ENCODE measurements around the gene PHC2.

Gene PHC2

DNA sequence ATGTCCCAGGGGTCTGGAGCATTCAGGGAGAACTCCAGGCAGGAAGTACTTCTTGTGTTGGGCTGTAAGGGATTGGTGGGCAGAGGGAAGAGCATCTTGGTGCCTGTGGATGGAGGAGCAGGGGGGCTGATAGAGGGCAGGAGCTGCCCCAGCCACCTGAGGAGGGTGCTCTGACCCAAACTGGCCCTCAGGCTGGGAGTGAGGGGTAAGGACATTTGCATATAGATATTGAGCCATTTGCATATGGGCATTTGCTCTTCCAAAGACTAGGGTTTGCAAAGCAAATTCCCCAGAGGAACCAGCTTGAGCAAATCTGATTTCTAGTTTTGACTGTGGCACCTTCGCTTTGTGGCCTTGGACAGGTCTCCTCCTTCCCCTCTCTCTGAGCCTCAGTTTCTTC, 156.4 kb downstream of the PHC2 start:
- H3K4me3 ChIP-seq (ENCODE audit: insufficient read depth, low read length, poor library complexity, severe bottlenecking), result no peak overlapping the region
- H3K27me3 ChIP-seq (ENCODE audit: low read length), result no peaks in the 10 kb centered on the region
- H3K4me2 ChIP-seq (ENCODE audit: low read depth, low read length, poor library complexity, severe bottlenecking), result no peak overlapping the region
- H3K27ac ChIP-seq (ENCODE audit: low read depth, low read length), result no peak overlapping the region
- TF ChIP-seq, protein P1, sequence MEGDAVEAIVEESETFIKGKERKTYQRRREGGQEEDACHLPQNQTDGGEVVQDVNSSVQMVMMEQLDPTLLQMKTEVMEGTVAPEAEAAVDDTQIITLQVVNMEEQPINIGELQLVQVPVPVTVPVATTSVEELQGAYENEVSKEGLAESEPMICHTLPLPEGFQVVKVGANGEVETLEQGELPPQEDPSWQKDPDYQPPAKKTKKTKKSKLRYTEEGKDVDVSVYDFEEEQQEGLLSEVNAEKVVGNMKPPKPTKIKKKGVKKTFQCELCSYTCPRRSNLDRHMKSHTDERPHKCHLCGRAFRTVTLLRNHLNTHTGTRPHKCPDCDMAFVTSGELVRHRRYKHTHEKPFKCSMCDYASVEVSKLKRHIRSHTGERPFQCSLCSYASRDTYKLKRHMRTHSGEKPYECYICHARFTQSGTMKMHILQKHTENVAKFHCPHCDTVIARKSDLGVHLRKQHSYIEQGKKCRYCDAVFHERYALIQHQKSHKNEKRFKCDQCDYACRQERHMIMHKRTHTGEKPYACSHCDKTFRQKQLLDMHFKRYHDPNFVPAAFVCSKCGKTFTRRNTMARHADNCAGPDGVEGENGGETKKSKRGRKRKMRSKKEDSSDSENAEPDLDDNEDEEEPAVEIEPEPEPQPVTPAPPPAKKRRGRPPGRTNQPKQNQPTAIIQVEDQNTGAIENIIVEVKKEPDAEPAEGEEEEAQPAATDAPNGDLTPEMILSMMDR (IDR thresholded peaks at IDR 0.05; ENCODE audit: insufficient read depth, low read length, poor library complexity, severe bottlenecking), result no peak
- no peak for TF ChIP-seq EZH2phosphoT487 (conservative IDR thresholded peaks at IDR 0.05; ENCODE audit: low read length)
- no peak overlapping the region for H2AFZ ChIP-seq (ENCODE audit: low read depth, low read length, severe bottlenecking)
- H3F3A ChIP-seq (ENCODE audit: insufficient read depth), result no peaks in the 10 kb centered on the region
- H3K9ac ChIP-seq (ENCODE audit: low read length), result no peak overlapping the region
- H4K20me1 ChIP-seq (ENCODE audit: low read depth, low read length), result no peaks in the 10 kb centered on the region
- no peaks in the 10 kb centered on the region for H3K36me3 ChIP-seq (ENCODE audit: low read length)
- H3K9me2 ChIP-seq (replicated peaks; ENCODE audit: insufficient read depth, low read length), result no peaks in the 10 kb centered on the region
- no peaks in the 10 kb centered on the region for H3K9me3 ChIP-seq (ENCODE audit: insufficient read depth, low read length)
- H3K79me2 ChIP-seq (ENCODE audit: insufficient read depth, low read length), result no peaks in the 10 kb centered on the region

DNA sequence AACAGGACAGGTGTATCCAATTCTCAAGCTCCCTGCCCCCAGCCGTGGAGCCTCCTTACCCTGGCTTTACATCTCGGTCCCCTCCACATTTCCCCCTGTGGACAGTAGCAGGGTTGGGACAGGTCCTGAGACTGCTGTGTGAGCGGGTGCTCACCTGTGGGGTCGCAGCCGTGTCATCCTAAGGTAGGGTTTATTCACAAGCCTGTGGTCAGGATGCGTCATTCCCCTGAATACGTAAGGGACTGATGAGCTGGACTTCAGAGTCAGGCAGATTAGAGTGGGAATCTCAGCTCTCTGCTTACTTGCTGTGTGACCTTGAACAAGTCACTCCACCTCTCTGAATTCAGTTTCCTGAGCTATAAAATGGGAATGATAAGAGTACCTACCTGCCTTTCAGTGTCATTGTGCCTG, 156.9 kb downstream of the PHC2 start:
- no peak for TF ChIP-seq EZH2phosphoT487 (conservative IDR thresholded peaks at IDR 0.05; ENCODE audit: low read length)
- TF ChIP-seq, protein P1 (IDR thresholded peaks at IDR 0.05; ENCODE audit: insufficient read depth, low read length, poor library complexity, severe bottlenecking), result no peak
- H4K20me1 ChIP-seq (ENCODE audit: low read depth, low read length), result no peaks in the 10 kb centered on the region
- no peak overlapping the region for H3K9ac ChIP-seq (ENCODE audit: low read length)
- no peaks in the 10 kb centered on the region for H3K79me2 ChIP-seq (ENCODE audit: insufficient read depth, low read length)
- H3K4me2 ChIP-seq (ENCODE audit: low read depth, low read length, poor library complexity, severe bottlenecking), result no peak overlapping the region
- H3F3A ChIP-seq (ENCODE audit: insufficient read depth), result no peaks in the 10 kb centered on the region
- H3K9me3 ChIP-seq (ENCODE audit: insufficient read depth, low read length), result no peaks in the 10 kb centered on the region
- no peaks in the 10 kb centered on the region for H3K9me2 ChIP-seq (replicated peaks; ENCODE audit: insufficient read depth, low read length)
- no peak overlapping the region for H3K27ac ChIP-seq (ENCODE audit: low read depth, low read length)
- no peak overlapping the region for H3K4me3 ChIP-seq (ENCODE audit: insufficient read depth, low read length, poor library complexity, severe bottlenecking)
- H2AFZ ChIP-seq (ENCODE audit: low read depth, low read length, severe bottlenecking), result no peak overlapping the region
- no peaks in the 10 kb centered on the region for H3K27me3 ChIP-seq (ENCODE audit: low read length)
- H3K36me3 ChIP-seq (ENCODE audit: low read length), result no peaks in the 10 kb centered on the region
